HL-60 (cell line): ENCODE data around the gene ADGRA1.

Source experiments
- DNase-seq, 2 experiments: peaks; one replicate each; pipeline ENCODE4 v3.0.0-alpha.2; 2010 to 2020; ENCODE audit warnings: low read depth in 1 of 2, low spot score in 1 of 2
- H3K27ac ChIP-seq: fragments of 250-450 bp; sonication (Bioruptor Pico); replicated peaks from 2 replicates; pipeline ENCODE4 v1.5.1; 2020; ENCODE audit warnings: mild to moderate bottlenecking, moderate library complexity
- H3K27me3 ChIP-seq: fragments of 250-450 bp; sonication (Bioruptor Pico); 2 replicates; pipeline ENCODE4 v1.5.1; 2021; ENCODE audit warnings: mild to moderate bottlenecking, moderate library complexity; ENCODE audit not compliant: insufficient read depth, poor library complexity, severe bottlenecking
- H3K4me3 ChIP-seq: replicated peaks from 2 replicates; pipeline ENCODE4 v1.5.1; 2011; ENCODE audit warnings: mild to moderate bottlenecking, control low read depth, low read length; ENCODE audit not compliant: insufficient read depth
- GABPA ChIP-seq: IDR thresholded peaks from 2 replicates; pipeline ENCODE4 v1.6.1; 2012; ENCODE audit warnings: low read depth
- POLR2AphosphoS5 ChIP-seq: IDR thresholded peaks from 2 replicates; pipeline ENCODE4 v1.6.1; 2012; ENCODE audit warnings: low read depth
- REST ChIP-seq: IDR thresholded peaks from 2 replicates; pipeline ENCODE4 v1.6.1; 2012; ENCODE audit warnings: low read depth; ENCODE audit not compliant: insufficient replicate concordance
- SPI1 ChIP-seq: IDR thresholded peaks from 2 replicates; pipeline ENCODE4 v1.6.1; 2012; ENCODE audit warnings: low read depth, mild to moderate bottlenecking, borderline replicate concordance
- TF ChIP-seq, protein P1 (sequence below): IDR thresholded peaks from one replicate; pipeline ENCODE4 v1.5.1; 2011; ENCODE audit warnings: low read length, control low read depth, inconsistent platforms; ENCODE audit not compliant: insufficient read depth

ADGRA1 gene

GRCh38 chr10:133060466-133060865 lies 27.3 kb upstream of the ADGRA1 start:
- Histone ChIP-seq H3K27me3 (no peaks in the 10 kb centered on the region), H3K27ac (no peak overlapping the region), H3K4me3 (no peak overlapping the region)
- no peak for DNase-seq
- TF ChIP-seq GABPA = no peak
- TF ChIP-seq REST = no peak
- TF ChIP-seq, protein P1, sequence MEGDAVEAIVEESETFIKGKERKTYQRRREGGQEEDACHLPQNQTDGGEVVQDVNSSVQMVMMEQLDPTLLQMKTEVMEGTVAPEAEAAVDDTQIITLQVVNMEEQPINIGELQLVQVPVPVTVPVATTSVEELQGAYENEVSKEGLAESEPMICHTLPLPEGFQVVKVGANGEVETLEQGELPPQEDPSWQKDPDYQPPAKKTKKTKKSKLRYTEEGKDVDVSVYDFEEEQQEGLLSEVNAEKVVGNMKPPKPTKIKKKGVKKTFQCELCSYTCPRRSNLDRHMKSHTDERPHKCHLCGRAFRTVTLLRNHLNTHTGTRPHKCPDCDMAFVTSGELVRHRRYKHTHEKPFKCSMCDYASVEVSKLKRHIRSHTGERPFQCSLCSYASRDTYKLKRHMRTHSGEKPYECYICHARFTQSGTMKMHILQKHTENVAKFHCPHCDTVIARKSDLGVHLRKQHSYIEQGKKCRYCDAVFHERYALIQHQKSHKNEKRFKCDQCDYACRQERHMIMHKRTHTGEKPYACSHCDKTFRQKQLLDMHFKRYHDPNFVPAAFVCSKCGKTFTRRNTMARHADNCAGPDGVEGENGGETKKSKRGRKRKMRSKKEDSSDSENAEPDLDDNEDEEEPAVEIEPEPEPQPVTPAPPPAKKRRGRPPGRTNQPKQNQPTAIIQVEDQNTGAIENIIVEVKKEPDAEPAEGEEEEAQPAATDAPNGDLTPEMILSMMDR = no peak
- TF ChIP-seq SPI1 = no peak
- TF ChIP-seq POLR2AphosphoS5 = no peak

- Histone ChIP-seq H3K27me3 (no peaks in the 10 kb centered on the region), H3K4me3 (no peak overlapping the region), H3K27ac (no peak overlapping the region)
- TF ChIP-seq REST (no peak), SPI1 (no peak)
- DNase-seq = no peak
Measured at GRCh38 chr10:133060881-133061280, 26.8 kb upstream of the ADGRA1 start.

- Histone ChIP-seq H3K27me3 (no peaks in the 10 kb centered on the region), H3K4me3 (no peak overlapping the region), H3K27ac (no peak overlapping the region)
- TF ChIP-seq SPI1 = peak; percentile 56
- TF ChIP-seq GABPA = no peak
- DNase-seq = no peak
Measured at GRCh38 chr10:133061296-133062038, 26.3 kb upstream of the ADGRA1 start.

- no peaks in the 10 kb centered on the region for H3K27me3 ChIP-seq
- TF ChIP-seq, protein P1 = no peak
- TF ChIP-seq REST (no peak), GABPA (no peak), SPI1 (no peak), POLR2AphosphoS5 (no peak)
- H3K27ac ChIP-seq = no peak overlapping the region
- DNase-seq = no peak
- no peak overlapping the region for H3K4me3 ChIP-seq
Measured at GRCh38 chr10:133062085-133062484, 25.6 kb upstream of the ADGRA1 start.
